Liver (tissue), 9 donors: Measurements from ENCODE around the gene RPS23. TPM values are rescaled to one million over a fixed set of nuclear protein-coding genes. Genes with fewer than 3 reads are reported as not detected.

ENCODE experiments used
- DNase-seq: peaks from one replicate; pipeline ENCODE4 v3.0.0-alpha.2; 2017; ENCODE audit warnings: low spot score
- H3K27ac ChIP-seq, 2 donors: one replicate each; pipeline ENCODE4 v1.7.0; 2013; ENCODE audit warnings: inconsistent platforms in 2 of 2, low read length in 2 of 2, control low read depth in 1 of 2, low read depth in 1 of 2, mild to moderate bottlenecking in 1 of 2
- H3K27me3 ChIP-seq, 4 donors: one replicate each; pipeline versions ENCODE4 v1.6.1 to v1.7.0; 2013; ENCODE audit warnings: low read length in 3 of 4, inconsistent platforms in 1 of 4, mild to moderate bottlenecking in 1 of 4, moderate library complexity in 1 of 4; ENCODE audit not compliant: control insufficient read depth in 4 of 4, insufficient read depth in 4 of 4
- H3K36me3 ChIP-seq, 4 donors: one replicate each; pipeline versions ENCODE4 v1.6.1 to v1.7.0; 2013; ENCODE audit warnings: low read length in 3 of 4, mild to moderate bottlenecking in 3 of 4, low read depth in 1 of 4, moderate library complexity in 1 of 4; ENCODE audit not compliant: control insufficient read depth in 4 of 4, insufficient read depth in 3 of 4
- H3K4me1 ChIP-seq, 4 donors: one replicate each; pipeline versions ENCODE4 v1.6.1 to v1.7.0; 2013; ENCODE audit warnings: low read length in 3 of 4, mild to moderate bottlenecking in 3 of 4, moderate library complexity in 1 of 4; ENCODE audit not compliant: control insufficient read depth in 4 of 4, insufficient read depth in 4 of 4
- H3K4me3 ChIP-seq, 3 donors: one replicate each; pipeline versions ENCODE4 v1.6.1 to v1.7.0; 2013; ENCODE audit warnings: low read length in 3 of 3, control low read depth in 1 of 3, low read depth in 1 of 3, mild to moderate bottlenecking in 1 of 3
- H3K9ac ChIP-seq, 2 donors: one replicate each; pipeline ENCODE4 v1.7.0; 2013; ENCODE audit warnings: low read length in 2 of 2, mild to moderate bottlenecking in 2 of 2, moderate library complexity in 2 of 2, control low read depth in 1 of 2, low read depth in 1 of 2
- H3K9me3 ChIP-seq, 4 donors: one replicate each; pipeline versions ENCODE4 v1.6.1 to v1.7.0; 2013; ENCODE audit warnings: low read length in 3 of 4; ENCODE audit not compliant: control insufficient read depth in 4 of 4
- EGR1 ChIP-seq, 2 donors: IDR thresholded peaks; 2 replicates each; pipeline ENCODE4 v1.6.1; 2016 to 2018; ENCODE audit warnings: antibody characterized with exemption in 2 of 2, low read depth in 2 of 2
- FOXA1 ChIP-seq: IDR thresholded peaks from 2 replicates; pipeline ENCODE4 v1.6.1; 2016; ENCODE audit warnings: antibody characterized with exemption
- FOXA2 ChIP-seq: IDR thresholded peaks from 2 replicates; pipeline ENCODE4 v1.6.1; 2016; ENCODE audit warnings: antibody characterized with exemption
- GABPA ChIP-seq, 2 donors: IDR thresholded peaks in 1 of 2; conservative IDR thresholded peaks in 1 of 2; 2 replicates each; pipeline ENCODE4 v1.6.1; 2016; ENCODE audit warnings: antibody characterized with exemption in 2 of 2, mild to moderate bottlenecking in 1 of 2, moderate library complexity in 1 of 2
- HNF4A ChIP-seq, 2 donors: conservative IDR thresholded peaks; 2 replicates each; pipeline ENCODE4 v1.6.1; 2016; ENCODE audit warnings: antibody characterized with exemption in 2 of 2, mild to moderate bottlenecking in 2 of 2
- HNF4G ChIP-seq: IDR thresholded peaks from 2 replicates; pipeline ENCODE4 v1.6.1; 2016; ENCODE audit warnings: antibody characterized with exemption
- JUND ChIP-seq, 2 donors: IDR thresholded peaks; 2 replicates each; pipeline ENCODE4 v1.6.1; 2016; ENCODE audit warnings: antibody characterized with exemption in 2 of 2
- NR2F2 ChIP-seq: IDR thresholded peaks from 2 replicates; pipeline ENCODE4 v1.6.1; 2016; ENCODE audit warnings: antibody characterized with exemption
- RAD21 ChIP-seq, 2 donors: IDR thresholded peaks; 2 replicates each; pipeline ENCODE4 v1.6.1; 2016; ENCODE audit warnings: antibody characterized with exemption in 2 of 2, mild to moderate bottlenecking in 2 of 2
- RXRA ChIP-seq, 2 donors: IDR thresholded peaks; 2 replicates each; pipeline ENCODE4 v1.6.1; 2017 to 2018; ENCODE audit warnings: antibody characterized with exemption in 2 of 2, mild to moderate bottlenecking in 1 of 2
- SP1 ChIP-seq: IDR thresholded peaks from 2 replicates; pipeline ENCODE4 v1.6.1; 2018; ENCODE audit warnings: antibody characterized with exemption, mild to moderate bottlenecking
- TAF1 ChIP-seq: conservative IDR thresholded peaks from 2 replicates; pipeline ENCODE4 v1.6.1; 2016; ENCODE audit warnings: antibody characterized with exemption, mild to moderate bottlenecking
- YY1 ChIP-seq: IDR thresholded peaks from 2 replicates; pipeline ENCODE4 v1.6.1; 2016; ENCODE audit warnings: antibody characterized with exemption, mild to moderate bottlenecking
- WGBS: extraction: QIAGEN DNeasy Blood & Tissue Kit; methylation state at CpG from one replicate; pipeline ENCODE4 v1.1.7; 2013; 5-methylcytosine and 5-hydroxymethylcytosine counted together
- polyA plus RNA-seq, 2 donors: library from polyadenylated mRNA; stranded (reverse) in 1 of 2; unstranded in 1 of 2; fragments of 200-250 nt in 1 of 2; fragments of >200 nt in 1 of 2; fragmentation: Nextera tagmentation in 1 of 2; extraction: Ambion mirVana in 1 of 2; gene quantifications; one replicate each; pipeline versions ENCODE4 v1.2.1 to v1.2.3, GENCODE V29; 2013 to 2015
- total RNA-seq, 2 donors: library from RNA; depleted of rRNA; stranded (reverse); fragments of >200 nt; gene quantifications; one replicate each; pipeline ENCODE4 v1.2.3, GENCODE V29; 2014
- TF ChIP-seq, protein P1 (sequence below): fragments of 150-350 bp; IDR thresholded peaks from 2 replicates; pipeline ENCODE4 v1.5.1; 2017; ENCODE audit warnings: improper control_type of control experiment, low read depth, low read length; ENCODE audit not compliant: missing input control
- TF ChIP-seq, protein P2 (sequence below): IDR thresholded peaks from 2 replicates; pipeline ENCODE4 v1.6.1; 2016; ENCODE audit warnings: antibody characterized with exemption, mild to moderate bottlenecking
- TF ChIP-seq, protein P3 (sequence below): IDR thresholded peaks from 2 replicates; pipeline ENCODE4 v1.6.1; 2016; ENCODE audit warnings: antibody characterized with exemption
- TF ChIP-seq, protein P4 (sequence below): IDR thresholded peaks from 2 replicates; pipeline ENCODE4 v1.6.1; 2016; ENCODE audit warnings: antibody characterized with exemption
- donor health status: healthy.
- donor health status: healthy.
- donor health status: healthy.
- donor health status: healthy.
- donor health status: healthy.

Gene RPS23
- total and polyA plus RNA-seq, 4 donors, result 447 to 1,610 (median 618) TPM

DNA sequence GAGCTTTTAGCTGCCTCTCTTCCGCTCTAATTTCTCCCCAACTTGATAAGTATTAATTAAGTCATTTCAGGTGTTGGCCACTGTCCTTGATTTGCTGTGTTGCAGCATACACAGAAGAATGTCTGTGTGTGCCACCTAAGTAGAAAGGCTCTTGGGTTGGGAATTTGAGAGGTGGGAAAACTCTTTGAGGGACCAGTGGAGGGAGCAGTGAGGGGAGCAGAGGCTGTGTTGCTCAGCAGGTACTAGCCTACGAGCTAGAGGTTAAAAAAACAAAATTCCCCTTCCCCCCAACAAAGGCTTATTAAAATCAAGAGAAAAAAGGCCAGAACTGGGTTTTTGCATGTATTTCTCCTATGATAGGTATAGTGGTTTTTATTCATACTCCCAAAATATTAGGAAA, 20.9 kb downstream of the RPS23 start:
- WGBS, result 98% methylated on average over 2 of the region's 2 CpGs
- TF ChIP-seq FOXA1 (no peak), RXRA (IDR thresholded peaks at IDR 0.05) (no peak), TAF1 (no peak), SP1 (no peak), EGR1 (IDR thresholded peaks at IDR 0.05; ENCODE audit: low read depth in 2 of 2) (no peak), NR2F2 (no peak), RAD21 (IDR thresholded peaks at IDR 0.05) (no peak), HNF4A (conservative IDR thresholded peaks at IDR 0.05) (no peak), HNF4G (no peak), FOXA2 (no peak)
- TF ChIP-seq, protein P1, sequence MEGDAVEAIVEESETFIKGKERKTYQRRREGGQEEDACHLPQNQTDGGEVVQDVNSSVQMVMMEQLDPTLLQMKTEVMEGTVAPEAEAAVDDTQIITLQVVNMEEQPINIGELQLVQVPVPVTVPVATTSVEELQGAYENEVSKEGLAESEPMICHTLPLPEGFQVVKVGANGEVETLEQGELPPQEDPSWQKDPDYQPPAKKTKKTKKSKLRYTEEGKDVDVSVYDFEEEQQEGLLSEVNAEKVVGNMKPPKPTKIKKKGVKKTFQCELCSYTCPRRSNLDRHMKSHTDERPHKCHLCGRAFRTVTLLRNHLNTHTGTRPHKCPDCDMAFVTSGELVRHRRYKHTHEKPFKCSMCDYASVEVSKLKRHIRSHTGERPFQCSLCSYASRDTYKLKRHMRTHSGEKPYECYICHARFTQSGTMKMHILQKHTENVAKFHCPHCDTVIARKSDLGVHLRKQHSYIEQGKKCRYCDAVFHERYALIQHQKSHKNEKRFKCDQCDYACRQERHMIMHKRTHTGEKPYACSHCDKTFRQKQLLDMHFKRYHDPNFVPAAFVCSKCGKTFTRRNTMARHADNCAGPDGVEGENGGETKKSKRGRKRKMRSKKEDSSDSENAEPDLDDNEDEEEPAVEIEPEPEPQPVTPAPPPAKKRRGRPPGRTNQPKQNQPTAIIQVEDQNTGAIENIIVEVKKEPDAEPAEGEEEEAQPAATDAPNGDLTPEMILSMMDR, result no peak
- TF ChIP-seq, protein P2, sequence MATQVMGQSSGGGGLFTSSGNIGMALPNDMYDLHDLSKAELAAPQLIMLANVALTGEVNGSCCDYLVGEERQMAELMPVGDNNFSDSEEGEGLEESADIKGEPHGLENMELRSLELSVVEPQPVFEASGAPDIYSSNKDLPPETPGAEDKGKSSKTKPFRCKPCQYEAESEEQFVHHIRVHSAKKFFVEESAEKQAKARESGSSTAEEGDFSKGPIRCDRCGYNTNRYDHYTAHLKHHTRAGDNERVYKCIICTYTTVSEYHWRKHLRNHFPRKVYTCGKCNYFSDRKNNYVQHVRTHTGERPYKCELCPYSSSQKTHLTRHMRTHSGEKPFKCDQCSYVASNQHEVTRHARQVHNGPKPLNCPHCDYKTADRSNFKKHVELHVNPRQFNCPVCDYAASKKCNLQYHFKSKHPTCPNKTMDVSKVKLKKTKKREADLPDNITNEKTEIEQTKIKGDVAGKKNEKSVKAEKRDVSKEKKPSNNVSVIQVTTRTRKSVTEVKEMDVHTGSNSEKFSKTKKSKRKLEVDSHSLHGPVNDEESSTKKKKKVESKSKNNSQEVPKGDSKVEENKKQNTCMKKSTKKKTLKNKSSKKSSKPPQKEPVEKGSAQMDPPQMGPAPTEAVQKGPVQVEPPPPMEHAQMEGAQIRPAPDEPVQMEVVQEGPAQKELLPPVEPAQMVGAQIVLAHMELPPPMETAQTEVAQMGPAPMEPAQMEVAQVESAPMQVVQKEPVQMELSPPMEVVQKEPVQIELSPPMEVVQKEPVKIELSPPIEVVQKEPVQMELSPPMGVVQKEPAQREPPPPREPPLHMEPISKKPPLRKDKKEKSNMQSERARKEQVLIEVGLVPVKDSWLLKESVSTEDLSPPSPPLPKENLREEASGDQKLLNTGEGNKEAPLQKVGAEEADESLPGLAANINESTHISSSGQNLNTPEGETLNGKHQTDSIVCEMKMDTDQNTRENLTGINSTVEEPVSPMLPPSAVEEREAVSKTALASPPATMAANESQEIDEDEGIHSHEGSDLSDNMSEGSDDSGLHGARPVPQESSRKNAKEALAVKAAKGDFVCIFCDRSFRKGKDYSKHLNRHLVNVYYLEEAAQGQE, result no peak
- TF ChIP-seq, protein P3, sequence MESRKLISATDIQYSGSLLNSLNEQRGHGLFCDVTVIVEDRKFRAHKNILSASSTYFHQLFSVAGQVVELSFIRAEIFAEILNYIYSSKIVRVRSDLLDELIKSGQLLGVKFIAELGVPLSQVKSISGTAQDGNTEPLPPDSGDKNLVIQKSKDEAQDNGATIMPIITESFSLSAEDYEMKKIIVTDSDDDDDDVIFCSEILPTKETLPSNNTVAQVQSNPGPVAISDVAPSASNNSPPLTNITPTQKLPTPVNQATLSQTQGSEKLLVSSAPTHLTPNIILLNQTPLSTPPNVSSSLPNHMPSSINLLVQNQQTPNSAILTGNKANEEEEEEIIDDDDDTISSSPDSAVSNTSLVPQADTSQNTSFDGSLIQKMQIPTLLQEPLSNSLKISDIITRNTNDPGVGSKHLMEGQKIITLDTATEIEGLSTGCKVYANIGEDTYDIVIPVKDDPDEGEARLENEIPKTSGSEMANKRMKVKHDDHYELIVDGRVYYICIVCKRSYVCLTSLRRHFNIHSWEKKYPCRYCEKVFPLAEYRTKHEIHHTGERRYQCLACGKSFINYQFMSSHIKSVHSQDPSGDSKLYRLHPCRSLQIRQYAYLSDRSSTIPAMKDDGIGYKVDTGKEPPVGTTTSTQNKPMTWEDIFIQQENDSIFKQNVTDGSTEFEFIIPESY, result no peak
- TF ChIP-seq, protein P4, sequence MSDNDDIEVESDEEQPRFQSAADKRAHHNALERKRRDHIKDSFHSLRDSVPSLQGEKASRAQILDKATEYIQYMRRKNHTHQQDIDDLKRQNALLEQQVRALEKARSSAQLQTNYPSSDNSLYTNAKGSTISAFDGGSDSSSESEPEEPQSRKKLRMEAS, result no peak
- no peaks in the 10 kb centered on the region for H3K27me3 ChIP-seq
- no peaks in the 10 kb centered on the region for H3K4me1 ChIP-seq
- H3K9ac ChIP-seq, result no peak overlapping the region
- DNase-seq, result no peak
- H3K27ac ChIP-seq, result no peak overlapping the region
- no peak overlapping the region for H3K4me3 ChIP-seq
- H3K9me3 ChIP-seq, result no peaks in the 10 kb centered on the region
- H3K36me3 ChIP-seq, result no peaks in the 10 kb centered on the region

DNA sequence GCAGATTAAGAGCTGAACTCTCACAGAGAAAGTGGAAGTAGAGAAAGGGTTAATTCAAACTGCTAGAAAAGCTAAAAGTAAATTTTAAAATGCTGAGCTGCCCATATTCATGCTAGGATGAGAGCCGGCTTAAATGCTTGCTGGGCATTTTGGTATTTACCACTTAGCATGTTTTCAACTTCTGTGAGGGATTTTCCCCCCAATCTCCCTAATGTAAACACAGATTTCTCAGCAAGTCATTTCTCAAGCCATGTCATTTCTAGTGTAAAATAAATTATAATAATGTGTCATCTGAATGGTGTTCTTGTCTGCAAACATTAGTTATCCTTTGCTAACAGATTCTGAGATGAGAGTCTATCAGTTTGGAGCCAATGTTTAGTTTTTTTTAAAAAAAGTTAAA, 22.3 kb downstream of the RPS23 start:
- Histone ChIP-seq H3K27me3 (no peaks in the 10 kb centered on the region), H3K4me1 (no peaks in the 10 kb centered on the region), H3K9me3 (no peaks in the 10 kb centered on the region), H3K27ac (no peak overlapping the region), H3K4me3 (no peak overlapping the region), H3K9ac (no peak overlapping the region), H3K36me3 (no peaks in the 10 kb centered on the region)
- no peak for DNase-seq
- WGBS, result 67% methylated on average over 1 of the region's 1 CpG
- TF ChIP-seq TAF1, result no peak
- TF ChIP-seq, protein P4, result no peak
- TF ChIP-seq HNF4A (conservative IDR thresholded peaks at IDR 0.05), result no peak
- no peak for TF ChIP-seq YY1
- no peak for TF ChIP-seq RXRA (IDR thresholded peaks at IDR 0.05)
- TF ChIP-seq, protein P1, result no peak
- TF ChIP-seq FOXA1, result no peak
- TF ChIP-seq NR2F2, result no peak
- TF ChIP-seq JUND (IDR thresholded peaks at IDR 0.05), result no peak
- TF ChIP-seq, protein P3, result no peak
- TF ChIP-seq HNF4G, result no peak
- no peak for TF ChIP-seq RAD21 (IDR thresholded peaks at IDR 0.05)
- no peak for TF ChIP-seq SP1
- TF ChIP-seq FOXA2, result no peak
- no peak for TF ChIP-seq GABPA (IDR thresholded peaks at IDR 0.05 in 1 of 2, conservative IDR thresholded peaks at IDR 0.05 in 1 of 2)
- no peak for TF ChIP-seq EGR1 (IDR thresholded peaks at IDR 0.05; ENCODE audit: low read depth in 2 of 2)
